Esophagus muscularis mucosa (tissue), 4 donors: ENCODE data around the gene KLHL26. TPM values are rescaled to one million over a fixed set of nuclear protein-coding genes. Genes with fewer than 3 reads are reported as not detected.

Experiments used
- DNase-seq: peaks from one replicate; pipeline ENCODE4 v3.0.0-alpha.2; 2017; ENCODE audit errors: extremely low spot score
- H3K27ac ChIP-seq, 4 donors: fragments of 200-600 bp; sonication (generic); replicated peaks in 1 of 4; 1 replicate in 3 of 4; 2 replicates in 1 of 4; pipeline ENCODE4 v1.5.1; 2016 to 2019; ENCODE audit warnings: mild to moderate bottlenecking in 1 of 4
- H3K27me3 ChIP-seq, 4 donors: fragments of 200-600 bp; sonication (generic); one replicate each; pipeline versions ENCODE4 v1.5.1 to v1.6.0; 2016 to 2019
- H3K36me3 ChIP-seq, 4 donors: fragments of 200-600 bp; sonication (generic); one replicate each; pipeline ENCODE4 v1.5.1; 2016 to 2019
- H3K4me1 ChIP-seq, 4 donors: fragments of 200-600 bp; sonication (generic); one replicate each; pipeline ENCODE4 v1.5.1; 2016 to 2019
- H3K4me3 ChIP-seq, 4 donors: fragments of 200-600 bp; sonication (generic); 1 replicate in 2 of 4; 2 replicates in 2 of 4; pipeline ENCODE4 v1.5.1; 2016 to 2019; ENCODE audit warnings: mild to moderate bottlenecking in 4 of 4, moderate library complexity in 1 of 4
- H3K9me3 ChIP-seq, 4 donors: fragments of 200-600 bp; sonication (generic); 1 replicate in 3 of 4; 2 replicates in 1 of 4; pipeline ENCODE4 v1.5.1; 2016 to 2019
- CTCF ChIP-seq, 3 experiments: fragments of 200-600 bp in 2 of 3; fragments of 450-650 bp in 1 of 3; sonication (generic) in 2 of 3; IDR thresholded peaks; one replicate each; pipeline ENCODE4 v1.5.1; 2017 to 2019; ENCODE audit warnings: antibody characterized with exemption in 3 of 3, mild to moderate bottlenecking in 2 of 3, moderate library complexity in 1 of 3
- EP300 ChIP-seq: sonication (generic); formaldehyde crosslinking; IDR thresholded peaks from one replicate; pipeline ENCODE4 v1.6.1; 2017; ENCODE audit warnings: antibody characterized with exemption
- POLR2A ChIP-seq: fragments of 450-650 bp; IDR thresholded peaks from one replicate; pipeline ENCODE4 v1.6.1; 2017; ENCODE audit warnings: antibody characterized with exemption, moderate library complexity, mild to moderate bottlenecking, low read depth
- POLR2AphosphoS5 ChIP-seq, 2 donors: sonication (generic); formaldehyde crosslinking; IDR thresholded peaks; one replicate each; pipeline ENCODE4 v1.6.1; 2017; ENCODE audit warnings: antibody characterized with exemption in 2 of 2
- WGBS: methylation state at CpG from one replicate; pipeline ENCODE4 v1.1.5; 2018; 5-methylcytosine and 5-hydroxymethylcytosine counted together
- intact Hi-C: fragments of 100-400 bp; cut with DNase I; formaldehyde crosslinking; loops from one replicate; pipeline ENCODE4 v1.15.1; 2023
- total RNA-seq, 4 donors: library from RNA; depleted of rRNA; stranded (reverse); fragments of >200 nt; gene quantifications; one replicate each; pipeline versions ENCODE4 v1.1.0 to v1.2.1, GENCODE V29; 2016

Gene KLHL26
- total RNA-seq, 4 donors from 2014 or later = 9.1 to 19.0 (median 13.5) TPM

- no peak for DNase-seq
- WGBS = 100% methylated on average over 2 of the region's 3 CpGs
- Histone ChIP-seq H3K4me1 (peaks cover 24 to 25% (median 24%) of the 10 kb centered on the region in 4 donors), H3K36me3 (no peaks in the 10 kb centered on the region), H3K27me3 (peaks cover 7 to 76% (median 23%) of the 10 kb centered on the region in 4 donors), H3K4me3 (no peak overlapping the region), H3K27ac (no peak overlapping the region), H3K9me3 (no peaks in the 10 kb centered on the region)
- no peak for TF ChIP-seq POLR2A
- no peak for TF ChIP-seq CTCF (IDR thresholded peaks at IDR 0.05)
- no peak for TF ChIP-seq POLR2AphosphoS5 (IDR thresholded peaks at IDR 0.05)
- no peak for TF ChIP-seq EP300
- intact Hi-C loops = no loop called here
These were observed 20.8 kb upstream of the KLHL26 start for GRCh38 chr19:18616023-18616422.

GRCh38 chr19:18617562-18617961, 19.3 kb upstream of the KLHL26 start:
- intact Hi-C loops = no loop called here
- H3K9me3 ChIP-seq = no peaks in the 10 kb centered on the region
- peaks cover 8 to 9% (median 9%) of the 10 kb centered on the region in 4 donors for H3K4me1 ChIP-seq
- TF ChIP-seq CTCF (IDR thresholded peaks at IDR 0.05) = no peak
- TF ChIP-seq POLR2A = no peak
- TF ChIP-seq POLR2AphosphoS5 (IDR thresholded peaks at IDR 0.05) = no peak
- no peak for TF ChIP-seq EP300
- DNase-seq = no peak
- H3K36me3 ChIP-seq = no peaks in the 10 kb centered on the region
- H3K27me3 ChIP-seq = peaks cover 0 to 62% (median 8%) of the 10 kb centered on the region in 4 donors
- H3K27ac ChIP-seq = no peak overlapping the region
- H3K4me3 ChIP-seq = no peak overlapping the region

- no peaks in the 10 kb centered on the region for H3K9me3 ChIP-seq
- no peaks in the 10 kb centered on the region for H3K36me3 ChIP-seq
- H3K27ac ChIP-seq = no peak overlapping the region
- H3K4me3 ChIP-seq = no peak overlapping the region
- peaks cover 2 to 3% (median 2%) of the 10 kb centered on the region in 4 donors for H3K4me1 ChIP-seq
- no peak for DNase-seq
- intact Hi-C loops = no loop called here
- 90% methylated on average over 5 of the region's 13 CpGs for WGBS
- peaks cover 0 to 55% (median 3%) of the 10 kb centered on the region in 4 donors for H3K27me3 ChIP-seq
- TF ChIP-seq POLR2A (no peak), EP300 (no peak), POLR2AphosphoS5 (IDR thresholded peaks at IDR 0.05) (no peak), CTCF (IDR thresholded peaks at IDR 0.05) (no peak)
These were observed 18.6 kb upstream of the KLHL26 start for GRCh38 chr19:18618236-18618635.

GRCh38 chr19:18620311-18620710, 16.5 kb upstream of the KLHL26 start:
- WGBS = 90% methylated on average over 8 of the region's 10 CpGs

More at GRCh38 chr19:18620311-18620710, 16.5 kb upstream of the KLHL26 start:
- intact Hi-C loops = no loop called here
- H3K27me3 ChIP-seq = peaks cover 0 to 34% (median 0%) of the 10 kb centered on the region in 4 donors
- H3K9me3 ChIP-seq = no peaks in the 10 kb centered on the region
- no peak overlapping the region for H3K4me3 ChIP-seq
- no peaks in the 10 kb centered on the region for H3K36me3 ChIP-seq
- no peak overlapping the region for H3K27ac ChIP-seq
- H3K4me1 ChIP-seq = no peaks in the 10 kb centered on the region
- TF ChIP-seq POLR2AphosphoS5 (IDR thresholded peaks at IDR 0.05) (no peak), POLR2A (no peak), CTCF (IDR thresholded peaks at IDR 0.05) (no peak), EP300 (no peak)
- no peak for DNase-seq
